ENCODE data around the gene SNCA.

Gene SNCA

DNA sequence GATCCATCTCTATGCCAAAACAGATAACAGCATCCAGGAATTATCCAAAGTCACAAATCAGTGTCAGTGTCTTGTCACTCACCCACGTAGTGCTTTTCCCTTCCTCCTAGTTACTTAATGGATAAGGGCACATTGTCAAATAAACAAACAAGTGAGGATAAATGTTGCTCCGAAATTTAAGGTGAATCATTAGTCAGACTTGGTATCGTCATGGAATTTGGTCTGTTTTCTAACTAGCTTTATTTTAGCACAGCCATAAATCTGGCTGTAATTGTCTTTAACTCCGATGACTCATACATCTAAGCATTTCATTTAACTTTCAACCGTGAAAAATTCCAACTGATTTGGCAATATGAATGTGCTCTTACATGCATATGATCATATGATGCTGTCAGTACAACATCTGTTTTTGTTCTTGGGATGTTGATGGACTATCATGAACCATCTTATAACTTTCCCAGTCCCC lies 83.3 kb downstream of the SNCA start (continued):
- no peak for TF ChIP-seq ZNF202 (tag by site-specific recombination; IDR thresholded peaks at IDR 0.05; ENCODE audit: borderline replicate concordance)
- TF ChIP-seq, protein P1, sequence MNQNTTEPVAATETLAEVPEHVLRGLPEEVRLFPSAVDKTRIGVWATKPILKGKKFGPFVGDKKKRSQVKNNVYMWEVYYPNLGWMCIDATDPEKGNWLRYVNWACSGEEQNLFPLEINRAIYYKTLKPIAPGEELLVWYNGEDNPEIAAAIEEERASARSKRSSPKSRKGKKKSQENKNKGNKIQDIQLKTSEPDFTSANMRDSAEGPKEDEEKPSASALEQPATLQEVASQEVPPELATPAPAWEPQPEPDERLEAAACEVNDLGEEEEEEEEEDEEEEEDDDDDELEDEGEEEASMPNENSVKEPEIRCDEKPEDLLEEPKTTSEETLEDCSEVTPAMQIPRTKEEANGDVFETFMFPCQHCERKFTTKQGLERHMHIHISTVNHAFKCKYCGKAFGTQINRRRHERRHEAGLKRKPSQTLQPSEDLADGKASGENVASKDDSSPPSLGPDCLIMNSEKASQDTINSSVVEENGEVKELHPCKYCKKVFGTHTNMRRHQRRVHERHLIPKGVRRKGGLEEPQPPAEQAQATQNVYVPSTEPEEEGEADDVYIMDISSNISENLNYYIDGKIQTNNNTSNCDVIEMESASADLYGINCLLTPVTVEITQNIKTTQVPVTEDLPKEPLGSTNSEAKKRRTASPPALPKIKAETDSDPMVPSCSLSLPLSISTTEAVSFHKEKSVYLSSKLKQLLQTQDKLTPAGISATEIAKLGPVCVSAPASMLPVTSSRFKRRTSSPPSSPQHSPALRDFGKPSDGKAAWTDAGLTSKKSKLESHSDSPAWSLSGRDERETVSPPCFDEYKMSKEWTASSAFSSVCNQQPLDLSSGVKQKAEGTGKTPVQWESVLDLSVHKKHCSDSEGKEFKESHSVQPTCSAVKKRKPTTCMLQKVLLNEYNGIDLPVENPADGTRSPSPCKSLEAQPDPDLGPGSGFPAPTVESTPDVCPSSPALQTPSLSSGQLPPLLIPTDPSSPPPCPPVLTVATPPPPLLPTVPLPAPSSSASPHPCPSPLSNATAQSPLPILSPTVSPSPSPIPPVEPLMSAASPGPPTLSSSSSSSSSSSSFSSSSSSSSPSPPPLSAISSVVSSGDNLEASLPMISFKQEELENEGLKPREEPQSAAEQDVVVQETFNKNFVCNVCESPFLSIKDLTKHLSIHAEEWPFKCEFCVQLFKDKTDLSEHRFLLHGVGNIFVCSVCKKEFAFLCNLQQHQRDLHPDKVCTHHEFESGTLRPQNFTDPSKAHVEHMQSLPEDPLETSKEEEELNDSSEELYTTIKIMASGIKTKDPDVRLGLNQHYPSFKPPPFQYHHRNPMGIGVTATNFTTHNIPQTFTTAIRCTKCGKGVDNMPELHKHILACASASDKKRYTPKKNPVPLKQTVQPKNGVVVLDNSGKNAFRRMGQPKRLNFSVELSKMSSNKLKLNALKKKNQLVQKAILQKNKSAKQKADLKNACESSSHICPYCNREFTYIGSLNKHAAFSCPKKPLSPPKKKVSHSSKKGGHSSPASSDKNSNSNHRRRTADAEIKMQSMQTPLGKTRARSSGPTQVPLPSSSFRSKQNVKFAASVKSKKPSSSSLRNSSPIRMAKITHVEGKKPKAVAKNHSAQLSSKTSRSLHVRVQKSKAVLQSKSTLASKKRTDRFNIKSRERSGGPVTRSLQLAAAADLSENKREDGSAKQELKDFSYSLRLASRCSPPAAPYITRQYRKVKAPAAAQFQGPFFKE (tag by site-specific recombination; IDR thresholded peaks at IDR 0.05; ENCODE audit: borderline replicate concordance) = no peak
- TF ChIP-seq, protein P2, sequence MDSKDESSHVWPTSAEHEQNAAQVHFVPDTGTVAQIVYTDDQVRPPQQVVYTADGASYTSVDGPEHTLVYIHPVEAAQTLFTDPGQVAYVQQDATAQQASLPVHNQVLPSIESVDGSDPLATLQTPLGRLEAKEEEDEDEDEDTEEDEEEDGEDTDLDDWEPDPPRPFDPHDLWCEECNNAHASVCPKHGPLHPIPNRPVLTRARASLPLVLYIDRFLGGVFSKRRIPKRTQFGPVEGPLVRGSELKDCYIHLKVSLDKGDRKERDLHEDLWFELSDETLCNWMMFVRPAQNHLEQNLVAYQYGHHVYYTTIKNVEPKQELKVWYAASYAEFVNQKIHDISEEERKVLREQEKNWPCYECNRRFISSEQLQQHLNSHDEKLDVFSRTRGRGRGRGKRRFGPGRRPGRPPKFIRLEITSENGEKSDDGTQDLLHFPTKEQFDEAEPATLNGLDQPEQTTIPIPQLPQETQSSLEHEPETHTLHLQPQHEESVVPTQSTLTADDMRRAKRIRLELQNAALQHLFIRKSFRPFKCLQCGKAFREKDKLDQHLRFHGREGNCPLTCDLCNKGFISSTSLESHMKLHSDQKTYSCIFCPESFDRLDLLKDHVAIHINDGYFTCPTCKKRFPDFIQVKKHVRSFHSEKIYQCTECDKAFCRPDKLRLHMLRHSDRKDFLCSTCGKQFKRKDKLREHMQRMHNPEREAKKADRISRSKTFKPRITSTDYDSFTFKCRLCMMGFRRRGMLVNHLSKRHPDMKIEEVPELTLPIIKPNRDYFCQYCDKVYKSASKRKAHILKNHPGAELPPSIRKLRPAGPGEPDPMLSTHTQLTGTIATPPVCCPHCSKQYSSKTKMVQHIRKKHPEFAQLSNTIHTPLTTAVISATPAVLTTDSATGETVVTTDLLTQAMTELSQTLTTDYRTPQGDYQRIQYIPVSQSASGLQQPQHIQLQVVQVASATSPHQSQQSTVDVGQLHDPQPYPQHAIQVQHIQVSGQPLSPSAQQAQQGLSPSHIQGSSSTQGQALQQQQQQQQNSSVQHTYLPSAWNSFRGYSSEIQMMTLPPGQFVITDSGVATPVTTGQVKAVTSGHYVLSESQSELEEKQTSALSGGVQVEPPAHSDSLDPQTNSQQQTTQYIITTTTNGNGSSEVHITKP (tag by site-specific recombination; IDR thresholded peaks at IDR 0.05) = peak; percentile 61
- TF ChIP-seq ZBTB21 (tag by site-specific recombination; IDR thresholded peaks at IDR 0.05) = peak; percentile 41; the same call in 1 of the 2 replicates
- peak; percentile 84 for TF ChIP-seq ZNF843 (tag by site-specific recombination; IDR thresholded peaks at IDR 0.05)
- TF ChIP-seq, protein P3, sequence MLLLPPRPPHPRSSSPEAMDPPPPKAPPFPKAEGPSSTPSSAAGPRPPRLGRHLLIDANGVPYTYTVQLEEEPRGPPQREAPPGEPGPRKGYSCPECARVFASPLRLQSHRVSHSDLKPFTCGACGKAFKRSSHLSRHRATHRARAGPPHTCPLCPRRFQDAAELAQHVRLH (tag by site-specific recombination; IDR thresholded peaks at IDR 0.05) = no peak
- TF ChIP-seq SP2 (tag by site-specific recombination; IDR thresholded peaks at IDR 0.05) = 0 out of 2 replicates have a peak, but pooled peaks have one; percentile 25
- peak; percentile 64 for TF ChIP-seq PRDM1 (tag by site-specific recombination; IDR thresholded peaks at IDR 0.05)
- TF ChIP-seq ZNF362 (tag by site-specific recombination; IDR thresholded peaks at IDR 0.05) = peak; percentile 65; the same call in 1 of the 2 replicates
- TF ChIP-seq MYNN (tag by site-specific recombination; IDR thresholded peaks at IDR 0.05; ENCODE audit: borderline replicate concordance) = no peak
- peak; percentile 33; the same call in 1 of the 2 replicates for TF ChIP-seq SP3 (tag by site-specific recombination; IDR thresholded peaks at IDR 0.05)
- no peak for TF ChIP-seq KLF1 (tag by site-specific recombination; IDR thresholded peaks at IDR 0.05)
- TF ChIP-seq WT1 (tag by site-specific recombination; IDR thresholded peaks at IDR 0.05) = peak; percentile 83
- TF ChIP-seq ZNF248 (tag by site-specific recombination; IDR thresholded peaks at IDR 0.05) = no peak
- TF ChIP-seq, protein P4, sequence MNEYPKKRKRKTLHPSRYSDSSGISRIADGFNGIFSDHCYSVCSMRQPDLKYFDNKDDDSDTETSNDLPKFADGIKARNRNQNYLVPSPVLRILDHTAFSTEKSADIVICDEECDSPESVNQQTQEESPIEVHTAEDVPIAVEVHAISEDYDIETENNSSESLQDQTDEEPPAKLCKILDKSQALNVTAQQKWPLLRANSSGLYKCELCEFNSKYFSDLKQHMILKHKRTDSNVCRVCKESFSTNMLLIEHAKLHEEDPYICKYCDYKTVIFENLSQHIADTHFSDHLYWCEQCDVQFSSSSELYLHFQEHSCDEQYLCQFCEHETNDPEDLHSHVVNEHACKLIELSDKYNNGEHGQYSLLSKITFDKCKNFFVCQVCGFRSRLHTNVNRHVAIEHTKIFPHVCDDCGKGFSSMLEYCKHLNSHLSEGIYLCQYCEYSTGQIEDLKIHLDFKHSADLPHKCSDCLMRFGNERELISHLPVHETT (tag by site-specific recombination; IDR thresholded peaks at IDR 0.05) = peak; percentile 58; the same call in 1 of the 2 replicates

Measured in HEK293 (cell line).